Measurements from ENCODE around the gene RPL36A. TPM values are rescaled to one million over a fixed set of nuclear protein-coding genes. Genes with fewer than 3 reads are reported as not detected.

RPL36A gene
- total RNA-seq = 2,714 TPM
- polyA plus RNA-seq = 3,361 TPM
- long read RNA-seq, donor 1, transcript RPL36A-203 (5 exons, 910 nt) = major isoform, 6 of 8 reads
- long read RNA-seq, donor 1, partial matches to known transcripts = 0 of 8 reads
- long read RNA-seq, donor 1, other reads (novel, unspliced or antisense) = 0 of 8 reads
- long read RNA-seq, donor 2, transcript RPL36A-205 (4 exons, 710 nt) = minor isoform, 7 of 52 reads
- long read RNA-seq, donor 2, transcript RPL36A-203 (5 exons, 910 nt) = major isoform, 27 of 52 reads
- long read RNA-seq, donor 2, transcript RPL36A-207 (2 exons, 373 nt) = minor isoform, 6 of 52 reads
- long read RNA-seq, donor 2, partial matches to known transcripts = 5 of 52 reads
- long read RNA-seq, donor 2, other reads (novel, unspliced or antisense) = 0 of 52 reads
- long read RNA-seq, donor 3, transcript RPL36A-203 (5 exons, 910 nt) = major isoform, 192 of 283 reads
- long read RNA-seq, donor 3, transcript RPL36A-202 (4 exons, 691 nt) = minor isoform, 44 of 283 reads
- long read RNA-seq, donor 3, transcript RPL36A-205 (4 exons, 710 nt) = minor isoform, 16 of 283 reads
- long read RNA-seq, donor 3, transcript RPL36A-204 (3 exons, 2,240 nt) = minor isoform, 8 of 283 reads
- long read RNA-seq, donor 3, partial matches to known transcripts = 13 of 283 reads
- long read RNA-seq, donor 3, other reads (novel, unspliced or antisense) = 0 of 283 reads
- long read RNA-seq, donor 4, transcript RPL36A-205 (4 exons, 710 nt) = minor isoform, 9 of 82 reads
- long read RNA-seq, donor 4, transcript RPL36A-203 (5 exons, 910 nt) = major isoform, 60 of 82 reads
- long read RNA-seq, donor 4, transcript RPL36A-202 (4 exons, 691 nt) = minor isoform, 6 of 82 reads
- long read RNA-seq, donor 4, partial matches to known transcripts = 0 of 82 reads
- long read RNA-seq, donor 4, other reads (novel, unspliced or antisense) = 0 of 82 reads
- long read RNA-seq, donor 5, transcript RPL36A-203 (5 exons, 910 nt) = major isoform, 309 of 476 reads
- long read RNA-seq, donor 5, transcript RPL36A-208 (2 exons, 547 nt) = minor isoform, 18 of 476 reads
- long read RNA-seq, donor 5, transcript RPL36A-202 (4 exons, 691 nt) = minor isoform, 67 of 476 reads
- long read RNA-seq, donor 5, transcript RPL36A-204 (3 exons, 2,240 nt) = minor isoform, 25 of 476 reads
- long read RNA-seq, donor 5, partial matches to known transcripts = 21 of 476 reads
- long read RNA-seq, donor 5, other reads (novel, unspliced or antisense) = 22 of 476 reads
- long read RNA-seq, donor 6, transcript RPL36A-202 (4 exons, 691 nt) = minor isoform, 14 of 72 reads
- long read RNA-seq, donor 6, transcript RPL36A-203 (5 exons, 910 nt) = major isoform, 50 of 72 reads
- long read RNA-seq, donor 6, partial matches to known transcripts = 0 of 72 reads
- long read RNA-seq, donor 6, other reads (novel, unspliced or antisense) = 0 of 72 reads
- long read RNA-seq, donor 7, transcript RPL36A-205 (4 exons, 710 nt) = minor isoform, 13 of 163 reads
- long read RNA-seq, donor 7, transcript RPL36A-202 (4 exons, 691 nt) = minor isoform, 12 of 163 reads
- long read RNA-seq, donor 7, transcript RPL36A-203 (5 exons, 910 nt) = major isoform, 116 of 163 reads
- long read RNA-seq, donor 7, transcript RPL36A-207 (2 exons, 373 nt) = minor isoform, 6 of 163 reads
- long read RNA-seq, donor 7, partial matches to known transcripts = 8 of 163 reads
- long read RNA-seq, donor 7, other reads (novel, unspliced or antisense) = 0 of 163 reads
- long read RNA-seq, donor 8, transcript RPL36A-203 (5 exons, 910 nt) = major isoform, 19 of 27 reads
- long read RNA-seq, donor 8, partial matches to known transcripts = 0 of 27 reads
- long read RNA-seq, donor 8, other reads (novel, unspliced or antisense) = 0 of 27 reads
- long read RNA-seq, donor 9, transcript RPL36A-203 (5 exons, 910 nt) = major isoform, 66 of 89 reads
- long read RNA-seq, donor 9, transcript RPL36A-202 (4 exons, 691 nt) = minor isoform, 9 of 89 reads
- long read RNA-seq, donor 9, transcript RPL36A-205 (4 exons, 710 nt) = minor isoform, 9 of 89 reads
- long read RNA-seq, donor 9, partial matches to known transcripts = 0 of 89 reads
- long read RNA-seq, donor 9, other reads (novel, unspliced or antisense) = 0 of 89 reads
- long read RNA-seq, donor 10, transcript RPL36A-202 (4 exons, 691 nt) = minor isoform, 7 of 58 reads
- long read RNA-seq, donor 10, transcript RPL36A-203 (5 exons, 910 nt) = major isoform, 44 of 58 reads
- long read RNA-seq, donor 10, partial matches to known transcripts = 0 of 58 reads
- long read RNA-seq, donor 10, other reads (novel, unspliced or antisense) = 0 of 58 reads

DNA sequence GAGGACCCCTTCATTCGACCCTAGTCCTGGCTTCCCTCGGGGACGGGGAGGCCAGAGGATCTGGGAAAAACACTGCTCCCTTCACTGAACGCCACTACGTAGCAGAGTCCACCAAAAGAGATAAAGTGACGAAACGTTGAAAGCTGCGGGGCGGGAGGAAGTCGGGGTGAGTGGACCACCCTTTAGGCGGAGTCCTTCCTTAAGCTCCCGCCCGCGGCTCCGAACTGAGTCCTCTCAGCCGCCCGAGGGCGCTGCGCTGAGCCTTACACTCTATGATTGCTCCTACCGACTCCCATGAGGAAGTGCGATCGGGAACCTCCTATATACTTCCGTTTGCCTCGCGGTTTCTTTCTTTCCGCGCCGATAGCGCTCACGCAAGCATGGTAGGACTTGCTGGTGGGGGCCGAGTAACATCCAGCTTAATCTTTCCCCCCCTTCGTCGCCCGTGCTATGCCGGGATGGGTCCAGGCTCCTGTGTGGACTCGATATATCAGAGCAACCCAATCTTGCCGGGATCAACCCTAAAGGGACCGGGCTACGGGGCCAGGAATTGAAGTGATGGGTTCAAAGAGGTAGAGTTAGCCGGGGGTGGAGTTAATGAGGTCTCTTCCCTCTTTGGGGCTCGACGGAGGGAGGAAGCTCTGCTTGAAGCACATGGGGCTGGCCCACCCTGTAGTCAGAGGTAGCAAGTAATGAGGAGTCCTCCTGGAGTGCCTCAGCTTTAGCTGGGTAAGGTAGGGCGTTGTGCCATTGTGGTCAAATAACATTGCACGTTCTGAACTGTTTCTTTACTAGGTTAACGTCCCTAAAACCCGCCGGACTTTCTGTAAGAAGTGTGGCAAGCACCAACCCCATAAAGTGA is at the start of gene RPL36A:
RPL36A (plus strand) TSS at position 348 of the 862 bp plus-strand sequence; CDS start at position 381, 33 bp downstream.
- no peaks in the 10 kb centered on the region for H3K27me3 ChIP-seq (ENCODE audit: control insufficient read depth in 2 of 2, insufficient read depth in 1 of 2, low read length in 1 of 2)
- peaks cover 0 to 10% of the 10 kb centered on the region in 2 donors for H3K36me3 ChIP-seq (ENCODE audit: control insufficient read depth in 2 of 2, insufficient read depth in 2 of 2, low read length in 1 of 2)
- peak in 8 of 9 donors; percentile 62 to 92 (median 76) for DNase-seq (ENCODE audit: low read depth in 6 of 9, low spot score in 9 of 9)
- peak within 1 kb of the TSS; percentile 38 to 74 for H3K27ac ChIP-seq (ENCODE audit: low read depth in 1 of 2, low read length in 1 of 2)
- H3K4me3 ChIP-seq (ENCODE audit: low read length in 2 of 2) = peak within 1 kb of the TSS; percentile 61 to 66
- H3K9me3 ChIP-seq (ENCODE audit: control insufficient read depth in 2 of 2, insufficient read depth in 1 of 2, low read length in 1 of 2) = no peaks in the 10 kb centered on the region
- H3K4me1 ChIP-seq (ENCODE audit: control insufficient read depth in 2 of 2, insufficient read depth in 2 of 2, low read length in 2 of 2) = peaks cover 0 to 4% of the 10 kb centered on the region in 2 donors
- under 1% methylated on average over 47 of the region's 47 CpGs for WGBS

DNA sequence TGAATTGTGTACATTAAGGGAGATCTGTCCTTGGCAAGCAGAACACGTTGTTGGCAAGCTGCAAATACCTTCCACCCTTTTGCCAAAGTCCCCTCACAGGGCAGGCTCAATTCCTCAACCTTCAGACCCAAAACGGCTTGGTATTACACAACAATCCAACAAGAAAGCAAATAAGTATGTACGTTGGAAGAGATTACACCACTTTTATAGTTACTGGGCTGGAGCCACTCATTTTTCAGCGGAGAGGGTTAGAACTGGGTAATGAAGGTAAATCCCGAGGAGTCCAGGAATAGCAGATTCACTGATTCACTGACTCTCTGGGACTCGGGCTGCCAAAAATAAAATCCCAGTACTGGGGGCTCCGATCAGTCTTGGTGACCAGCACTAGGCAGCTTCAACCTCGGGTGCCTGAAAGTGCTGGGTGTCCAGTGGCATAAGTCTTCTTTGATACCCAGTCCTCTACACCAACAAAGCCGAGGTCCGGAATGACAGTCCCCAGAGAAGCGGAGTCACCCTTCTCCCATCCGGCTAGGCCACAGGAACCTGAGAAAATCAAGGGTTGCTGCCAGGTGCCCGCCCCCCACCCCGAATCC is 42.9 kb upstream of the RPL36A start:
- no peaks in the 10 kb centered on the region for H3K36me3 ChIP-seq (ENCODE audit: control insufficient read depth in 2 of 2, insufficient read depth in 2 of 2, low read length in 1 of 2)
- peak overlapping the region in 1 of 2 donors; percentile 58 for H3K27ac ChIP-seq (ENCODE audit: low read depth in 1 of 2, low read length in 1 of 2)
- no peaks in the 10 kb centered on the region for H3K9me3 ChIP-seq (ENCODE audit: control insufficient read depth in 2 of 2, insufficient read depth in 1 of 2, low read length in 1 of 2)
- DNase-seq (ENCODE audit: low read depth in 6 of 9, low spot score in 9 of 9) = peak in 1 of 9 donors; percentile 7
- peak overlapping the region; percentile 64 to 78 for H3K4me3 ChIP-seq (ENCODE audit: low read length in 2 of 2)
- WGBS = 2% methylated on average over 14 of the region's 14 CpGs
- H3K27me3 ChIP-seq (ENCODE audit: control insufficient read depth in 2 of 2, insufficient read depth in 1 of 2, low read length in 1 of 2) = no peaks in the 10 kb centered on the region
- H3K4me1 ChIP-seq (ENCODE audit: control insufficient read depth in 2 of 2, insufficient read depth in 2 of 2, low read length in 2 of 2) = peaks cover 0 to 6% of the 10 kb centered on the region in 2 donors

- Histone ChIP-seq H3K4me3 (ENCODE audit: low read length in 2 of 2) (peak within 1 kb of the TSS; percentile 64 to 78), H3K36me3 (ENCODE audit: control insufficient read depth in 2 of 2, insufficient read depth in 2 of 2, low read length in 1 of 2) (no peaks in the 10 kb centered on the region), H3K27me3 (ENCODE audit: control insufficient read depth in 2 of 2, insufficient read depth in 1 of 2, low read length in 1 of 2) (no peaks in the 10 kb centered on the region), H3K27ac (ENCODE audit: low read depth in 1 of 2, low read length in 1 of 2) (peak within 1 kb of the TSS; percentile 71 to 80), H3K9me3 (ENCODE audit: control insufficient read depth in 2 of 2, insufficient read depth in 1 of 2, low read length in 1 of 2) (no peaks in the 10 kb centered on the region), H3K4me1 (ENCODE audit: control insufficient read depth in 2 of 2, insufficient read depth in 2 of 2, low read length in 2 of 2) (peaks cover 0 to 6% of the 10 kb centered on the region in 2 donors)
- WGBS = under 1% methylated on average over 55 of the region's 55 CpGs
- peak; percentile 27 to 79 (median 42) for DNase-seq (ENCODE audit: low read depth in 6 of 9, low spot score in 9 of 9)
Observed at GRCh38 chrX:101348452-101349192, 42.2 kb upstream of the RPL36A start, which contains the start of gene TIMM8A. Gene TIMM8A, minus strand, starts transcription at chrX:101348742. Its CDS starts 78 bp downstream, at chrX:101348664.

DNA sequence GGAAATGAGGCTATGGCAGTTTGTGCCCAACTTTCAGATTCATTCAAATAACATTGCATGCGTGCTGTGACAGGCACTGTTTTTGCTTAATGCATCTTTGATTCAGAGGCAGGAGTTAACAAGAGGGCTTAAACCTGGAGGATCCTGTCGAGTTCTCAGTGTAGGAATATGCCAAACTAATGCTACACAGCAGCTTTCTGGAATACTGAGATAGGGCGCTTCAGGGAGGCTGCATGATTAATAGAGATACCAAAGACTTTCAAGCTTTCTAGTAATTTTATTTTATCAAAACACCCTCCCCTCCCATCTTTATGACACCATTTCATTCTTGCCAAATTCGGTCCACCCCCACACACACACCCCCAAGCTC is 41.6 kb upstream of the RPL36A start:
- Histone ChIP-seq H3K27ac (ENCODE audit: low read depth in 1 of 2, low read length in 1 of 2) (peak overlapping the region; percentile 71 to 80), H3K4me1 (ENCODE audit: control insufficient read depth in 2 of 2, insufficient read depth in 2 of 2, low read length in 2 of 2) (peaks cover 0 to 6% of the 10 kb centered on the region in 2 donors), H3K9me3 (ENCODE audit: control insufficient read depth in 2 of 2, insufficient read depth in 1 of 2, low read length in 1 of 2) (no peaks in the 10 kb centered on the region), H3K4me3 (ENCODE audit: low read length in 2 of 2) (peak overlapping the region; percentile 64 to 78), H3K27me3 (ENCODE audit: control insufficient read depth in 2 of 2, insufficient read depth in 1 of 2, low read length in 1 of 2) (no peaks in the 10 kb centered on the region), H3K36me3 (ENCODE audit: control insufficient read depth in 2 of 2, insufficient read depth in 2 of 2, low read length in 1 of 2) (no peaks in the 10 kb centered on the region)
- 55% methylated on average over 4 of the region's 4 CpGs for WGBS
- DNase-seq (ENCODE audit: low read depth in 6 of 9, low spot score in 9 of 9) = no peak

DNA sequence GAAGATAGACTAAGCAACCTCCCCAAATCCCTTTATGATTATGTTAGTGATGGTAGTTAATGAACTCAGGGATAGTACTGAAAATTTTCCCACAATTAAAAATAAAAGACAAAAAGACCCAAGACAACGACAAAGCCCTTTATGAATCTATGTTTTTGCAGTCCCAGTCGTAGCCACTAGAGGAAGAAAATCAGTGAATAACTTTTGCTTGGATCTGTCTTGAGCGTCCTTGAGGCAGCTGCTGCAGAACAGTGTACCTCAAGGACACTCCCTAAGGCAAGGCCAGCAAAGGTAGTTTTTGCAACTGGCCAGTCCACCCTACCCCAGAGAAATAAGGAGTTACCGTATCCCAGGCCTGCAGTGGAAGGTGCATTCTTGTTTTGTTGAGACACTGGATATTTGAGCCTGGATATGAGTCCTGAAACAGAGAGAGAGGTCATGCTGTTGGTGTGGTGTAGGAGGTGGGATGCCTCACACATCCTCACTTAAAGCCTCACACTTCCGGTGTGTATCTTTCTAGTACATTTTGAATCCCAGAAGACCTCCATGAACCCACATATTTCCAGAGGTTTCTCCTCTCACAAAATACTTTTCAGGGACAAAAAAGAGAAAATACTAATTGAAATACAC is 33.5 kb upstream of the RPL36A start:
- Histone ChIP-seq H3K27me3 (ENCODE audit: control insufficient read depth in 2 of 2, insufficient read depth in 1 of 2, low read length in 1 of 2) (no peaks in the 10 kb centered on the region), H3K4me1 (ENCODE audit: control insufficient read depth in 2 of 2, insufficient read depth in 2 of 2, low read length in 2 of 2) (no peaks in the 10 kb centered on the region), H3K9me3 (ENCODE audit: control insufficient read depth in 2 of 2, insufficient read depth in 1 of 2, low read length in 1 of 2) (no peaks in the 10 kb centered on the region), H3K4me3 (ENCODE audit: low read length in 2 of 2) (no peak overlapping the region), H3K27ac (ENCODE audit: low read depth in 1 of 2, low read length in 1 of 2) (no peak overlapping the region), H3K36me3 (ENCODE audit: control insufficient read depth in 2 of 2, insufficient read depth in 2 of 2, low read length in 1 of 2) (no peaks in the 10 kb centered on the region)
- 89% methylated on average over 5 of the region's 5 CpGs for WGBS
- no peak for DNase-seq (ENCODE audit: low read depth in 6 of 9, low spot score in 9 of 9)

DNA sequence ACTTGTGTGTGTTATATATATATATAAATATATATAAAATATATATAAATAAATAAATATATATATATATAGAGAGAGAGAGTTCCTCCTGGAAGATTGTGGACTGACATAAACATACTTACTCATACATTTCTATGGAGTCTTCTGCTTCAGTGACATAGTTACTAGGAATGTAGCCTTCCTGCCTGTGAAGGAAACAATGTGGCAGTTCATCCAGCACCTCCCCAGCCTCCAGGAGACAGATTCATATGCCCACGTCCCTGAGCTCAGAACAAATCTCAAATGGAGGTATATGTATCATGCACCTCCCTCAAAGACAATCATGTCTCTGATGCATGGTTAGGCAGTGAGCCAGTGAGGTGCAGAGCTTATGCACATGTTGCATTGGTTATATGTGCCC is 30.8 kb upstream of the RPL36A start:
- no peaks in the 10 kb centered on the region for H3K36me3 ChIP-seq (ENCODE audit: control insufficient read depth in 2 of 2, insufficient read depth in 2 of 2, low read length in 1 of 2)
- no peaks in the 10 kb centered on the region for H3K9me3 ChIP-seq (ENCODE audit: control insufficient read depth in 2 of 2, insufficient read depth in 1 of 2, low read length in 1 of 2)
- no peaks in the 10 kb centered on the region for H3K27me3 ChIP-seq (ENCODE audit: control insufficient read depth in 2 of 2, insufficient read depth in 1 of 2, low read length in 1 of 2)
- H3K4me3 ChIP-seq (ENCODE audit: low read length in 2 of 2) = no peak overlapping the region
- WGBS = 88% methylated on average over 1 of the region's 1 CpG
- no peak overlapping the region for H3K27ac ChIP-seq (ENCODE audit: low read depth in 1 of 2, low read length in 1 of 2)
- no peaks in the 10 kb centered on the region for H3K4me1 ChIP-seq (ENCODE audit: control insufficient read depth in 2 of 2, insufficient read depth in 2 of 2, low read length in 2 of 2)
- no peak for DNase-seq (ENCODE audit: low read depth in 6 of 9, low spot score in 9 of 9)
